HG03565 (cell line): Measurements from ENCODE around the gene MAP7D3.
"Not testable (repeated sequence)": the region's sequence is repeated elsewhere in the genome, so short reads cannot be mapped to it uniquely, and the experiment has no call there.

Source experiments
- ATAC-seq: cut with Tn5 transposase; IDR thresholded peaks from one replicate; pipeline ENCODE4 v1.9.1; 2021; ENCODE audit warnings: mild to moderate bottlenecking, moderate library complexity; ENCODE audit not compliant: unreplicated experiment

The MAP7D3 gene, protein sequence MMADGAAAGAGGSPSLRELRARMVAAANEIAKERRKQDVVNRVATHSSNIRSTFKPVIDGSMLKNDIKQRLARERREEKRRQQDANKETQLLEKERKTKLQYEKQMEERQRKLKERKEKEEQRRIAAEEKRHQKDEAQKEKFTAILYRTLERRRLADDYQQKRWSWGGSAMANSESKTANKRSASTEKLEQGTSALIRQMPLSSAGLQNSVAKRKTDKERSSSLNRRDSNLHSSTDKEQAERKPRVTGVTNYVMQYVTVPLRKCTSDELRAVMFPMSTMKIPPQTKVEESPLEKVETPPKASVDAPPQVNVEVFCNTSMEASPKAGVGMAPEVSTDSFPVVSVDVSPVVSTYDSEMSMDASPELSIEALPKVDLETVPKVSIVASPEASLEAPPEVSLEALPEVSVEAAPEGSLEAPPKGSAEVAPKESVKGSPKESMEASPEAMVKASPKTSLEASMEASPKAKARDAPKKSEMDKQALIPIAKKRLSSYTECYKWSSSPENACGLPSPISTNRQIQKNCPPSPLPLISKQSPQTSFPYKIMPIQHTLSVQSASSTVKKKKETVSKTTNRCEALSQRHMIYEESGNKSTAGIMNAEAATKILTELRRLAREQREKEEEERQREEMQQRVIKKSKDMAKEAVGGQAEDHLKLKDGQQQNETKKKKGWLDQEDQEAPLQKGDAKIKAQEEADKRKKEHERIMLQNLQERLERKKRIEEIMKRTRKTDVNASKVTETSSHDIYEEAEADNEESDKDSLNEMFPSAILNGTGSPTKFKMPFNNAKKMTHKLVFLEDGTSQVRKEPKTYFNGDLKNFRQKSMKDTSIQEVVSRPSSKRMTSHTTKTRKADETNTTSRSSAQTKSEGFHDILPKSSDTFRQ

DNA sequence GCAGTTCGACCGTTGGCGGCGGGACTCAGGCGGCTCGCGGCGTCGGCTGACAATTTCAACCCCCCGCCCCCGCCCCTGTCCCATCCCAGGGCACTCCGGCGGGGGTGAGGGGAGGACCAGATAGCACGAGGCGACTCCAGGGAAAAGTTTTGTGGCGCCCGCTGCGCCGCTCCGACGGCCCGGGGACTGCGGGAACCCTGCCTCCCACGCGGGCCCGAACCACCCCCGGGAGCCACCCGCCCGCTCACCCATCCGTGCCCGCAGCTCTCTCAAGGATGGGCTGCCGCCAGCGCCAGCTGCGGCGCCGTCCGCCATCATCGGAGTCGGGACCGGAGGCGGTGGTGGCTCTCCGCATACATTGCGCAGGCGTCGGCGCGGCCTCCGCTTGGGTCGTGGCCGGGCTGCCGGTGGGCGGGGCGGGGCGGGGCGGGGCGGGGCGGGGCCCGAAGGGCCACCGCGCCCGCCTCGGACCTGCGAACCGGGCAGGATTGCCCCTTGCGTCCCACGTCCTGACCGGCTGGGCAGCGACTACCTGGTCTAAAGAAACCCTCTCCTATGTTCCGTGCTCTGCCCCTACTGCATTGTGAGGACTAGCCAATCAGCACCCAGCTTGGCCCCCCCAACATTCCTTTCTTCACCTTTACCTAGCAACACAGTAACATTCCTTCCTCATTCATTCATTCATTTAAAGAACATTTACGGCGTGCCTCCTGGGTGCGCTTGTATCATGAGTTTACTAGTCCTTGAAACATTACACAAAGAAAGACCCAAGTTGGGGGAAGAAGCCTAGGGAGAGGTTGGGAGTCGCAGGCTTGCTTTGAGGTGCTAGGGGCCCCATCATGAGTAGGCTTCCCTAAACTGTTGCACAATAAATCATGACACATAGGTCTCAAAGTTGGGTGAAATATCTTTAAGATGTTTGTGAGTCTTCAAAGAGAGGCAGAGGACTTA lies at the start of gene MAP7D3:
MAP7D3 (minus strand) TSS at position 360 of the 951 bp plus-strand sequence; CDS start at position 318, 42 bp downstream.
- ATAC-seq = peak; percentile 83

DNA sequence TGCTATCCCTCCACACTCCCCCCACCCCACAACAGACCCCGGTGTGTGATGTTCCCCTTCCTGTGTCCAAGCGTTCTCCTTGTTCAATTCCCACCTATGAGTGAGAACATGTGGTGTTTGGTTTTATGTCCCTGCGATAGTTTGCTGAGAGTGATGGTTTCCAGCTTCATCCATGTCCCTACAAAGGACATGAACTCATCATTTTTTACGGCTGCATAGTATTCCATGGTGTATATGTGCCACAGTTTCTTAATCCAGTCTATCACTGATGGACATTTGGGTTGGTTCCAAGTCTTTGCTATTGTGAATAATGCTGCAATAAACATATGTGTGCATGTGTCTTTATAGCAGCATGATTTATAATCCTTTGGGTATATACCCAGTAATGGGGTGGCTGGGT lies 49.5 kb upstream of the MAP7D3 start, which contains the start of gene ADGRG4:
ADGRG4 (plus strand) TSS at position 243 of the 400 bp plus-strand sequence. CDS start 7,815 bp downstream, outside the sequence.
- ATAC-seq = not testable (repeated sequence)

DNA sequence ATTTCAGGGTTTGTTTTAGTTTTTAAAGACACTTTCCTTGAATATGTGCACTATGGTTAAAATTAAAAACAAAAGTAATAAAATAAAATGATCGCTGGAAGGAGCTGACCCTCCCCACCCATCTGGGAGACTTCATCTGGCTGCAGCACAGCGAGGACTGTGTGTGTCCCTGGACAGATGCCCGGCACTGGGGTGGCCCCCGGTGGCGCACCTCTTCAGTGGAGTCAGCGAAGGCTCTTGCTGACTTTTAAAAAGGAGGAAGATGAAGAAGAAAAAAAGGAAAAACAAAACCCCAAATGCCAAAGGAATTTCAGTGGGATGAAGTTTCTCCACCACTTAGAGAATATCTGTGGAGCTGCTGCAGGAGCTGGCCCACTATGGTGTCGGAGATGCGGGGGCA lies 44.2 kb upstream of the MAP7D3 start:
- no peak for ATAC-seq

DNA sequence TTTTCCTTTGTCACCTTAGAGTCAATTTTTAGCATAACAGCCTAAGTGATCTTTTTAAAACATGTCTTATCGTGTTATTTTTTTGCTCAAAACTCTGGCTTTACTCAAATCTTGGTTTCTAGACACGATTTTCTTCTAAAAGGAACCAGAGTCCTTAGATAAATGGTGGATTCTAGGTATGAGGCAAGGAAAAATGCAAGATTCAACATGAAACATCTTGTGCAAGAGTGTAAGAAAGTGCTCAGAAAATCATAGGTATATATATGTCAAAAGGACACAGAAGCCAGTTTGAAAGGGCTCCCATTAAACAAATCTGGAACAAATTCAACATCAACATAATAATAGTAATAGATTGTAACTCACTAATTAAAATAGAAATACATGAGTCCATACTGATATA lies 41.5 kb upstream of the MAP7D3 start:
- ATAC-seq = no peak

DNA sequence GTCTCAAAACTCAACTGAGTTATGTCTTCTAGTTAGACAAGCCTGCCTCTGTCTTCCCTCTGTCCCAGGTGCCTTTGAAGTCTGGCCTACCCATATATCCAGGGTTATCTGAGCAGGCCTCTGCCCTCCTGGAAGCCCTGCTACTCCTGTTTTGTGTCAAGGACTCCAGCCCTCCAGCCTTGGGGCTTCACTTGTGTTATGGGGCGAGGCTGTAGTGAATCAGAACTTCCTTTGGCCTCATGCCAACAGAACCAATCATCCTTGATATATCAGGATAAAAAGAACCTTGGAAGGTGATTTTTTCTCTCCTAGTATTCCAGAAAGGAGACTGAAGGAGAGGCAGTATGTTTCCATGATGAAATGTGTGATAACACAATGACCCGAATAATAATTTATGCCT lies 40.6 kb upstream of the MAP7D3 start:
- ATAC-seq = no peak

DNA sequence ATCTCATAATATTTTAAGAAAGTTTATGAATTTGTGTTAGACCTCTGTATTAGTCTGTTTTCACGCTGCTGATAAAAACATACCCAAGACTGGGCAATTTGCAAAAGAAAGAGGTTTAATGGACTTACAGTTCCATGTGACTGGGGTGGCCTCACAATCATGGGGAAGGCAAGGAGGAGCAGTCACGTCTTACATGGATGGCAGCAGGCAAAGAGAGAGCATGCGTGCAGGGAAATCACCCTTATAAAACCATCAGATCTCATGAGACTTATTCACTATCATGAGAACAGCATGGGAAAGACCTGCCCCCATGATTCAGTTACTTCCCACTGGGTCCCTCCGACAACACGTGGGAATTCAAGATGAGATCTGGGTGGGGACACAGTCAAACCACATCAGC lies 35.2 kb upstream of the MAP7D3 start:
- ATAC-seq = not testable (repeated sequence)

DNA sequence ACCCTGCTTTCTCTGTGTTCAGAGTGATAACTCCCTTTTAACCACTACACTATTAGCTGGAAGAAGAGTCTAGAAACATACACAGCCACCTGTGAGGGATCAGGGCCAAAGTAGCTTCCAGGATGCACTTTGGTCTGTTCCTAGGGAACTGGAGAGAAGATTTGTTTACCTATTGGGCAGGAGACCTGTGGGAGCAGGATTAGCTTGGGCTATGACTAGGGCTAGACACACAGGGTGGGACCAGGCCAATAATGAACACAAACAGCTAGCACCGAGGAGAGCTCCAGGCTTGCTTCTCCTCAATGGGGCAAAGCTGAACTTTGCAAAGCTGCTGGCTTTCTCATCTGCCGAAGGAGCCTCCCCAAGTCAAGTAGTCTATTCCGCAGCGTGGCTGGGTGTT lies 24.4 kb upstream of the MAP7D3 start:
- no peak for ATAC-seq

DNA sequence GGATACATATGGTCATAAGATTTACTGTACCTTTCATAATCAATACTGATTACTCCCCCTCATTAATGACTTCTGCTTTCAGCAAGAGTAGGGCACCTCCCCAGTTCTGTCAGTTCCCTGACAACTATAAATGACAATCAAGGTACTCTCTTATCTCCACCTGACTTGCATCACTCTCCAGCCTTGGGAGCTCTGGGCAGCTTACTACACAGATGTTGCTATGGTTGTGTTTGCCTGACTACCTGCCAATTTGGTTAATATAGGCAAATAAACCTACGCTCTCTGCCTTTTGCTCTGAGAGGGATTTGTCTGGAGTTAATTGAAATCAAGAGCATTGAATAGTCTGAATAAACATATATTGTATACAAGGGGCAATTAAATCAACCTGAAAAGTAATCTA lies 22.8 kb upstream of the MAP7D3 start:
- no peak for ATAC-seq

DNA sequence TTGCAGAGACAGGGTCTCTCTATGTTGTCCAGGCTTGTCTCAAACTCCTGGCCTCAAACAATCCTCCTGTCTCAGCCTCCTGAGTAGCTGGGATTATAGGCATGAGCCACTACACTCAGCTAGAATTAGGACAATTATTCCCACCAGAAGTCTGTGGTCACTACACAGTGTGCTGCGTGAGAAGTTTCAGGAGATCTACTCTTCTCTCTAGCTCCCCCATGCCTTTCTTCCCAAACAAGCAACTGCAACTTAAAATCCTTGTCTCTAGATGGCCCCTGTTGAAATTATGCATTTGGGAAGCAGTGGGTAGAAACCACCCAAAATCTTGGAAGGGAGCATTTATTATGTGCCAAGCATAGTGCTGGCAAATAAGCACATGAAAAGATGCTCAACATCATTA lies 21.1 kb upstream of the MAP7D3 start:
- no peak for ATAC-seq

DNA sequence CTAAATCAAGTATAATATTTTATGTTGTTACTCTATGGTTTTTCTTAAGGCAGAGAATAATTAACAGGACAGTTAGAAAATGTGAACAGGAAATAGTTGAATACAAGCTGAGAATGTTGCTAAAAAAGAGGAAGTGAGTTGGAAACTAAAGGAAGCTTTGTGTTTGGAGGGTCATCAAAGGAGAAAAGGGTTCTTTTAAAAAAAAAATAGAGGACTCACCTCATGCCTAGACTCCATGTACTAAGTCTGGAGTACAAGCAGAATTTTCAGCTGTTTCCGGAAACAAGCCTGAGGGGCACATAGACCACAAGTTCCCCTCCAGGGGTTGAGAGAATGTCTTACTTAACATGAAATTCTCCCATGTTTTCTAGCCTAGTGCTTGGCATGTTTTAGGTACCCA lies 20.1 kb upstream of the MAP7D3 start:
- no peak for ATAC-seq

DNA sequence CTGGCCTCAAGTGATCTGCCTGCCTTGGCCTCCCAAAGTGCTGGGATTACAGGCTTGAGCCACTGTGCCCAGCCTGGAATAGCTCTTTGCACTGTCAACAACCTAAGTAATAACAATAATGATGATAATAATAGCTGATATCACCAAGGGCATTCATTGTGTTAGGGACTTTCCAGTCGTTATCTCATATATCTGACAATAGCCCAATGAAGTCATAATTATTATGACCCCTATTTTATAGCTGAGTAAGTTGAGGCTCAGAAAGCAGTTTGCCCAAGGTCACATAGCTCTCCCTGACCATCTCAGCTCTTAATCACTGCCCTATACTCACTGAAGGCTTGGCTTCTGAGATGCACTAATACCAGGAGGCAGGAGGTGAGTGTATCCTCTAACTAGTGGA lies 18.7 kb upstream of the MAP7D3 start:
- ATAC-seq = no peak

DNA sequence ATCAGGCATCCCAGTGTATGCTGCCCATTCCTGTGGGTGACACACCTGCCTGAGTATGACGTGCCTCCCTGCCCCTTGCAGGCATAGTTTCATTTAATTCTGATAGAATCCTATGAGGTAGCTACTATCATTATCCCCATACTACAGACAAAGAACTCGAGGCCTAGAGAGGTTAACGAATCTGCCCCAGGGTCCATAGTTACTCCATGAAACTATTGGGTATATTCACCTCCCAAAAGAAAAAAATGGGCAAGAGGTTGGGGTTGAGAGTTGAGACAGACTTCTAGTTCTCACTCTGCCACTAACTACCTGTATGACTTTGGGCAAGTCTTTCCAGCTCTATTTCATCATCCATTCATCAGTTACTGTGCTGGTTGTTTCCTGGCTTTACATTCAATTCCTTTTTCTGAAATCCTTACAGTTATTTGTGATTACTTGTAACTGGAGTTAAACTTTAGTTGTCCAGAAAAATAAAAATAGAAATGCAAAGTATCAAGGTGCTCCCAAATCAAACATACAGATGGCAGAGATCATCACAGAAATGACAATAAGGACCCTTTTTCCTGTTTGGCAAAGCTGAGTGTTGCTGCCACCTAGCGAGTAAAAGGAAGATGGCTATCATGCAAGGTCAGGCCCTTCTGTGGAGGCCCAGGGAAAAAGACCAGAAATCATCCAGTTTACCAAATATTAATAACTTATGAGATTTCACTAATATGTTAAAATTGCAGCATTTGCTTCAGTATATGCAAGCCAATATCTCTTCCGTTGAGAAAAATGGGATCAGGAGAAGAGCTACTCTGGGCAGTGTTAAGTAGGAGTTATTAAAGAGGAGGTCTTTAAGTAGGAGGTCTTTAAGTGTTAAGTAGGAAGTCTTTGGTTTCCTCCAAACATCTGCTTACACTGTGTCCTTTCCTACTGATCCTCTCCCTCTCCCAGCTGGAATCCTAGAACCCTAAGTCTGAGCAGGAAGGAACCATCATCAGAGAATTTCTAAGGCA lies 17.1 kb upstream of the MAP7D3 start:
- no peak for ATAC-seq

DNA sequence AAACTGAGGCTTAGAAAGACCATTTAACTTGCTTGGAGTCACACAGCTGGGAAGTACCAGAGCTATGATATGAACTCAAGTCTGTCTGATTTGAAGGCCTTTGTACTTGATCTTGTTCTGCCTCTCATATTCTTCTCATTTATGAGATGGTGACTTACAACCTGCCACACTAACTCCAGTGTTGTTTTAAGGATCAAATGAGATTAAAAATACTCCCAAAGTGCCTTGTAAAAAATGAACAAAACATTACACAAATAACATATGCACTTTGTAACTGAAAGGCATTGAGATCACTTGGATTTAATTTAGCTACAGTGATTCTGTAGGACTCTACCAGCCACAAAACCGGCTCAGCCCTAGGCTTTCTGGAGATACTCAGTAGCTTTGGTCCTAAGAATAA lies 15.6 kb upstream of the MAP7D3 start:
- ATAC-seq = no peak

DNA sequence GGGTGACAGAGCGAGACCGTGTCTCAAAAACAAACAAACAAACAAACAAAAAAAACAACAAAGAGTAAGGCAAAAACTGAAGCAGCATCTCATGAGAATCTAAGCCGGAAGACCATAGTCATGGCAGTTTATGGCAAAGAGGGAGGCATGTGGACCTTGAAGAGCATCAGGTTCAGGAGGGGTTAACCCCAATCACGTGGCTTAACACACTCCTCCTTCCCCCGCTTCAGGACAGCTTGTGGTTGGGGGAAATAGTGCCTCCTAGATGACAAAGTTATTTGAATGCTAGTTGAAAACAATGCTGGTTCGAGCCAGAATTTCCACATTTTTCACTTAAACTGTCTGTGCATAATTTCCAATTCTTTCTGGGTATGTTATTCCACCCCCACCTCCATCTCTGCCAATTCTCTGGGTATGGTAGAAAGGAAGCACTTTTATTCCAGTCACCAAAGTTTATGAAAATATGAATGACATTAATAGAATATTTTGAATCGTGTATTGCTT lies 11.7 kb upstream of the MAP7D3 start:
- ATAC-seq = no peak

DNA sequence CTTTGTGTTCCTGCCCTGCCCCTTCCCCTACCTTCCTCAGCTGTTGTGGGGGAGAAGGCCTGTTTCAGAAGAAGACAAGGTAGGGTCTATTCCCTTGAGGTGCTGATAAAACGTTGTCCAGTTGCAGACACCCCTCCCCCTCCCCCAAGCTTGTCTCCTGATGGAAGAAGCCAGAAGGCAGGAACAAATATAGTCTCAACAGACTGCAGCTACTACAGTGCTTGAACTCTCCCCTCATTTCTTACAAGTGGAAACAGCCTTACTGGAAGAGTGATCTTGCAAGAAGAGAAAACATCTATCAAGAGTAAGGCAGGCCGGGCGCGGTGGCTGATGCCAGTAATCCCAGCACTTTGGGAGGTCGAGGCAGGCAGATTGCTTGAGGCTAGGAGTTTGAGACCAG lies 11.0 kb upstream of the MAP7D3 start:
- no peak for ATAC-seq

DNA sequence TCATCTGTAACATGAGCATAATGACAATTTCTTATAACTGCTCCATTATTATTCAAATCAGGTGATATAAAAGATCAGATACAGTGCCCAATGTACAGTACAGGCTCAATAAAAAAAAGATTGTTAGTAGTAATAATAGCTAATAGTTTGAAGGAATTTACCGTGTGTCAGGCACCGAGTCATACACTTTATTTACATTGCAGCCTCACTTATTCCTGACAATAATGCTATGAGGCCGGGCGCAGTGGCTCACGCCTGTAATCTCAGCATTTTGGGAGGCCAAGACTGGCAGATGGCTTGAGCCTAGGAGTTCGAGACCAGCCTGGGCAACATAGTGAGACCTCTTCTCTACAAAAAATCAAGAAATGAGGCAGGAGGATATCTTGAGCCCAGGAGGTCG lies 10.1 kb upstream of the MAP7D3 start:
- no peak for ATAC-seq

DNA sequence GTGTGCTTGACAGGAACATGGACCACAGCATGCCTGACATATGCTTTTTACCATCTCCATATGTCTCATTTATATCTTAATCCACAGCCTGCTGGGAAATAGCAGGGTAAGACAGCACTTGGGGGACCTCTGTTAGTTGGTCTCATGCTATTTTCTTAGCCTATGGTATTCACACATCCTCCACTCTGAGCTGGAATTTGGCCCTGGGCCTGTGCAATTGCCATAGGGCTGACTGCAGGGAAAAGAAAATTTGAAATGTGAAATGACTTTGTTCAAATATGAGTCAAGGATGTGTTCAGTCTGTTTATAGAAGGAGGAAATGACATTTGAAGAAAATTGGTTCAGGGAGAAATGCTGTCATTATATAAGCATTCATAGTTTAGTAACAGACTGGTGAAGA lies 9.6 kb upstream of the MAP7D3 start:
- no peak for ATAC-seq

DNA sequence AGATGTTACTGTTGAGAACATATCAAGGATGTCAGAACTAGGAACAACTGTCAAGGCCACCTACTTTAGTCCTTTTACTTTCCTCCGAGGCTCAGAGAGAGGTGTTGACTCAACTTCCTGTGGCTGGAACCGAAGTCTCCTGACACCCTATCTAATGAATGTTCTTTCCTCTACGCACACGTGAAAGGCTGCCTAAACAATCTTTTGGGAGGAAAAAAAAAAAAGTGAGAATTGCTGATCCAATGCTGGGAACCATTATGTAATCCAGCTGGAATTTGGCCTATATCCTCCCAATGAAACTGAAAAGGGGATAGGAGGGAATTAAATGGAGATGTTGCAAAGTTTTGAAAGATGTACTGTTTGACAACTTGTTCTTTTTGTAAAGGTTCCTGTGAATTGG lies 8.3 kb upstream of the MAP7D3 start:
- ATAC-seq = no peak

DNA sequence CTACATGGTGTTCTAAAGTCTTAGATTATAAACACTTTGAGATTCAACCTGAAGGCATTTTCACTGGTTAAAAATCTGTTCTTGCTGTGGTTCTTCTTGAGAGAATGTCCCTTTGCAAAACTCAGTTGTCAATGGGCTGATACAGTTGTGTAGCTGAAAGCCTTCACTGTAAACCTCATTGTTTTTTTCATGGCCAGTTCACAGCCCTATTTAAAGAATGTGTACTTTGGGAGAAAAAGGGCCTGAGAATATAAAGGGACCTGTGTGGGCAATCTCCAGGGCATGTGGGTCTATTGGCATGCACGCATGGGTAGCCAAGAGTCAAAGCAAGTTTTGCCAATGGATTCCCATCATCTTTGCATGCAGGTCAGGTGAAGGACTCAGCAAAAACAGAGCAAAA lies 7.8 kb upstream of the MAP7D3 start:
- ATAC-seq = no peak
